SK-N-MC (cell line): ENCODE measurements around the gene AK5.

ENCODE experiments used
- EZH2 ChIP-seq: fragments of 200-600 bp; sonication (generic); IDR thresholded peaks from one replicate; pipeline ENCODE4 v1.6.1; 2017; ENCODE audit warnings: antibody characterized with exemption
- FOXP2 ChIP-seq: optimal IDR thresholded peaks from 2 replicates; pipeline ENCODE3; 2011; ENCODE audit warnings: mild to moderate bottlenecking, moderate library complexity; ENCODE audit not compliant: insufficient read depth; ENCODE audit errors: extremely low read length, control extremely low read depth
- POLR2AphosphoS5 ChIP-seq: IDR thresholded peaks from 2 replicates; pipeline ENCODE4 v1.6.1; 2012; ENCODE audit warnings: mild to moderate bottlenecking, low read depth, low read length, borderline replicate concordance

- no peak for TF ChIP-seq POLR2AphosphoS5
- TF ChIP-seq EZH2 = no peak
- TF ChIP-seq FOXP2 = no peak
Measured at GRCh38 chr1:77473690-77474089, 191.9 kb downstream of the AK5 start.
